IPS DF 19.7 (cell line): ENCODE results near the gene CXCR3.
A peak's percentile ranks its signal among the peaks of the same experiment; 100 is the strongest.
"Not testable (repeated sequence)": the region's sequence is repeated elsewhere in the genome, so short reads cannot be mapped to it uniquely, and the experiment has no call there.

Source experiments
- DNase-seq: peaks from one replicate; pipeline ENCODE4 v3.0.0-alpha.2; 2013; ENCODE audit warnings: low read depth, low spot score

The CXCR3 gene

GRCh38 chrX:71611736-71612135 is 6.6 kb downstream of the CXCR3 start:
- not testable (repeated sequence) for DNase-seq

DNA sequence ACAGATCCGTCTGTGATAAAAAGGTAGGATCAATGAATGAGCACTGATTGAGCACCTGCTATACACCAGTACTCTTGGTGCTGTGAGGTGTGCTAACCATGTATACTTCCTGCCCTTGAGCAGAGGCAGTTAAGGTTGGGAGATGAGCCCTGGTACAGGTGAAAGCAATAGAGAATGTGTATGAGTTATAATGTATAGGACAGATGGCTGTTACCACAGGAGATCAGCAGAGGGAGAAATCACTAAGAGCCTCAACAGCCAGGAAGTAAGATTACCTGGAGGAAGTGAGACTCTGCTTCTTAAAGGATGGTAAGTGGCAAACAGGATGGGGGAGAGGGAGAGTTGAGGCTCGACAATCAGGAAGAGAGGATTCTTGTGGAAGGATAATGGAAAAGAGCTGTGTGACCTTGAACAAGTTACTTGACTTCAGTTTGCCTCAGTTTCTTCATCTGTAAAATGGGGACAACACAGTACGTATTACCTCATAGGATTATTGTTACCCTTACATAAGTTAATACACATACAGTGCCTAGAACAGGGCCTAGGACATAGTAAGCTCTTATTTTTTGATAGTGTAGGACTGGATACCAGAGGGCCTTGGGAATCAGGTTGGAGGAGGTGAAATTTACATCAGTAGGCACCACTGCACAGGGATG is 9.1 kb downstream of the CXCR3 start:
- no peak for DNase-seq

GRCh38 chrX:71607488-71607887 is 10.8 kb downstream of the CXCR3 start:
- no peak for DNase-seq

- no peak for DNase-seq
Observed at GRCh38 chrX:71606536-71607216, 11.6 kb downstream of the CXCR3 start.

GRCh38 chrX:71604796-71605568 is 13.3 kb downstream of the CXCR3 start:
- no peak for DNase-seq

DNA sequence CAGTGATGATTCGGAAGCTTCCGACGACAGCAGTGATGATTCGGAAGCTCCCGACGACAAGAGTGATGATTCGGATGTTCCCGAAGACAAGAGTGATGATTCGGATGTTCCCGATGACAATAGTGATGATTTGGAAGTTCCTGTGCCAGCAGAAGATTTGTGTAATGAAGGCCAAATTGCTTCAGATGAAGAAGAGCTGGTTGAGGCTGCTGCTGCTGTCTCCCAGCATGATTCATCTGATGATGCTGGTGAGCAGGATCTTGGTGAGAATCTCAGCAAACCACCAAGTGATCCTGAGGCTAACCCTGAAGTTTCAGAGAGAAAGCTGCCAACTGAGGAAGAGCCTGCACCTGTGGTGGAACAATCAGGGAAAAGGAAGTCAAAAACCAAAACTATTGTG is 14.2 kb downstream of the CXCR3 start:
- DNase-seq, result no peak

DNA sequence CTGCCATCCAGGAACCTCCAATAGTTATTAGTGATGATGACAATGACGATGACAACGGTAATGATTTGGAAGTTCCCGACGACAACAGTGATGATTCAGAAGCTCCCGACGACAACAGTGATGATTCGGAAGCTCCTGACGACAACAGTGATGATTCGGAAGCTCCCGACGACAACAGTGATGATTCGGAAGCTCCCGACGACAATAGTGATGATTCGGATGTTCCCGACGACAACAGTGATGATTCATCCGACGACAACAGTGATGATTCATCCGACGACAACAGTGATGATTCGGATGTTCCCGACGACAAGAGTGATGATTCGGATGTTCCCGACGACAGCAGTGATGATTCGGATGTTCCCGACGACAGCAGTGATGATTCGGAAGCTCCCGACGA is 14.7 kb downstream of the CXCR3 start:
- no peak for DNase-seq

DNA sequence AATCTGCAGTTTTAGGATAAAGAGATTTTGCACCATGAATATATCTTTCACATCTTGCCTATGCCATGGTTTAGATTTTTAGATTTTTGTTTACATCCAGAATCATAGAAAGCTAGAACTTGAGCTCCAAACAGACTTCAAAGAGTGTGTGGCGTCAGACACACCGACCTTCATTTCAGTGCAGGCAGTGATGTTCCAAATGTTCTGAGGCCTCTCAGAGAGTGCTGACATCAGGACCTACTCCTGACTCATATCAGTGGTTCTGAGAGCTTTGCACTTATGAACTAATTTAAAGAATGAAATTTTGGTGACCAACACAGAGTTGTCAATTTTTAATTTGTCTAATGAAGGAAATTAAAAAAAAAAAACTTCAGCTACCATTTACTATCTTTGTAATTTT is 18.3 kb downstream of the CXCR3 start:
- DNase-seq, result no peak

GRCh38 chrX:71593210-71593609 is 25.1 kb downstream of the CXCR3 start:
- not testable (repeated sequence) for DNase-seq

- DNase-seq, result no peak
Observed at GRCh38 chrX:71586929-71587328, 31.4 kb downstream of the CXCR3 start.

GRCh38 chrX:71581210-71581609 is 37.1 kb downstream of the CXCR3 start:
- no peak for DNase-seq

- no peak for DNase-seq
Observed at GRCh38 chrX:71579990-71580380, 38.3 kb downstream of the CXCR3 start.

- DNase-seq, result peak; percentile 35
Observed at GRCh38 chrX:71579136-71579989, 38.9 kb downstream of the CXCR3 start.

DNA sequence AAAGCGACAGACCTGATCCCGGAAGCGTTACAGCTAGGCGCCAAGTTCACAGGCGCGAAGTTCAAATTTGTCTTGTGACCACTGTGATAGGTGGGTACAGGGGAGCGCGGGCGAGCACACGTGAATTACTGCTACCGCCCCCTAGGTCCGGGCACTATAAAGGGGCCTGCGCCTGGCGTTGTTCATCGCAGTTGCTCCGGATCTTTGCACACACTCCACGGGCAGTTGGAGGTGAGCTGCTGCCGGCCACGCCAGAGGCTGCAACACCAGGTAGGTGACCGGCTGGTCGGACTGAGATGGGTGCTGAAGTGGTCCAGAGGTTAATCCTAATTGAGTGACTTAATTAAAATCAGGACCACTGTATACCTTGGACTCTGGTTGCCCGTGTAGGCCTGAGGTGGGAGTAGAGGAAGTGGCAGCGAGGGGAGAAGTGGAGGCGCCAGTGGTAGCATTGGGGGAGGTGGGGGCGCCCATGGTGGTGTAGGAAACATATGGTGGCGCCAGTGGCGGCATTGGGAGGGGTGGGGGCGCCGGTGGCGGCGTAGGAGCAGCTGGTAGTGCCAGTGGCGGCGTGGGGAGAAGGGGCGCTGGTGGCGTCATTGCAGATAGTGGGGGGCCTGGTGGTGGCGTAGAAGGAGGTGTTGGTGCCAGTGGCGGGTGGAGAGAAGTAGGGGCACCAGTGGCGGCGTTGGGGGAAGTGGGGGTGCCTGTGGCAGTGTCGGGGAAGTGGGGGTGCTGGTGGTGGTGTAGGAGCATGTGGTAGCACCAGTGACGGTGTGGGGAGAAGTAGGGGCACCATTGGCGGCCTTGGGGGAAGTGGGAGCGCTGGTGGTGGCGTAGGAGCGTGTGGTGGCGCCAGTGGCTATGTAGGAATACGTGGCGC is 39.8 kb downstream of the CXCR3 start, which contains the start of gene GCNA:
TSS of gene GCNA (plus strand) at position 185 of the 883 bp plus-strand sequence. CDS start 2,385 bp downstream, outside the sequence.
- DNase-seq, result no peak

GRCh38 chrX:71577682-71578081 is 40.6 kb downstream of the CXCR3 start:
- DNase-seq, result no peak

- DNase-seq, result no peak
Observed at GRCh38 chrX:71573590-71573989, 44.7 kb downstream of the CXCR3 start.

- DNase-seq, result not testable (repeated sequence)
Observed at GRCh38 chrX:71571390-71571789, 46.9 kb downstream of the CXCR3 start.
